Nephron progenitor cell (in vitro differentiated cells): Measurements from ENCODE around the gene TTYH1.

Source experiments
- DNase-seq: peaks from one replicate; pipeline ENCODE4 v3.0.0; 2021
- H3K27ac Mint-ChIP-seq: 2 replicates; pipeline ENCODE4 v1.8.0; 2021; ENCODE audit warnings: mild to moderate bottlenecking, moderate library complexity, mixed read lengths
- H3K27me3 Mint-ChIP-seq: 2 replicates; pipeline ENCODE4 v1.8.0; 2021; ENCODE audit warnings: mild to moderate bottlenecking, low read depth, mixed read lengths; ENCODE audit not compliant: poor library complexity
- H3K36me3 Mint-ChIP-seq: 2 replicates; pipeline ENCODE4 v1.8.0; 2021; ENCODE audit warnings: low read depth, mixed read lengths
- H3K4me1 Mint-ChIP-seq: 2 replicates; pipeline ENCODE4 v1.8.0; 2021; ENCODE audit warnings: mixed read lengths
- H3K4me3 Mint-ChIP-seq: 2 replicates; pipeline ENCODE4 v1.8.0; 2021; ENCODE audit warnings: mild to moderate bottlenecking, moderate library complexity, mixed read lengths
- H3K9me3 Mint-ChIP-seq: 2 replicates; pipeline ENCODE4 v1.8.0; 2021; ENCODE audit warnings: mild to moderate bottlenecking, moderate library complexity, mixed read lengths
- CTCF ChIP-seq: fragments of 200-600 bp; sonication (generic); IDR thresholded peaks from 2 replicates; pipeline ENCODE4 v1.5.0; 2021; ENCODE audit warnings: antibody characterized with exemption

The TTYH1 gene

GRCh38 chr19:54461613-54462012, 46.3 kb downstream of the TTYH1 start:
- DNase-seq: no peak
- H3K4me1 Mint-ChIP-seq: peaks cover 32% of the 10 kb centered on the region
- peaks cover 25% of the 10 kb centered on the region for H3K36me3 Mint-ChIP-seq
- H3K27me3 Mint-ChIP-seq: peaks cover 25% of the 10 kb centered on the region
- H3K4me3 Mint-ChIP-seq: peak overlapping the region; percentile 61
- peak overlapping the region; percentile 57 for H3K27ac Mint-ChIP-seq
- H3K9me3 Mint-ChIP-seq: peaks cover 4% of the 10 kb centered on the region
- no peak for TF ChIP-seq CTCF

- H3K36me3 Mint-ChIP-seq: peaks cover 25% of the 10 kb centered on the region
- H3K27ac Mint-ChIP-seq: peak overlapping the region; percentile 57
- H3K27me3 Mint-ChIP-seq: peaks cover 30% of the 10 kb centered on the region
- peaks cover 4% of the 10 kb centered on the region for H3K9me3 Mint-ChIP-seq
- no peak for DNase-seq
- H3K4me1 Mint-ChIP-seq: peaks cover 32% of the 10 kb centered on the region
- TF ChIP-seq CTCF: no peak
- H3K4me3 Mint-ChIP-seq: peak overlapping the region; percentile 61
Measured at GRCh38 chr19:54462047-54462654, 46.9 kb downstream of the TTYH1 start.

GRCh38 chr19:54462655-54463530, 47.6 kb downstream of the TTYH1 start:
- TF ChIP-seq CTCF: no peak
- Mint-ChIP-seq H3K9me3 (peaks cover 4% of the 10 kb centered on the region), H3K27ac (no peak overlapping the region), H3K36me3 (peaks cover 21% of the 10 kb centered on the region), H3K4me1 (peaks cover 32% of the 10 kb centered on the region), H3K27me3 (peaks cover 38% of the 10 kb centered on the region), H3K4me3 (peak overlapping the region; percentile 34)
- peak; percentile 59 for DNase-seq

- TF ChIP-seq CTCF: no peak
- Mint-ChIP-seq H3K4me1 (peaks cover 32% of the 10 kb centered on the region), H3K36me3 (peaks cover 14% of the 10 kb centered on the region), H3K27me3 (peaks cover 45% of the 10 kb centered on the region), H3K9me3 (peaks cover 4% of the 10 kb centered on the region), H3K27ac (peak within 1 kb of the TSS; percentile 99), H3K4me3 (peak within 1 kb of the TSS; percentile 91)
- DNase-seq: peak; percentile 99
Measured at GRCh38 chr19:54463531-54464043, 48.3 kb downstream of the TTYH1 start, which contains the start of gene LENG9. Gene LENG9 (minus strand): TSS chr19:54463778. CDS start chr19:54463526, 252 bp downstream.

- H3K4me1 Mint-ChIP-seq: peaks cover 28% of the 10 kb centered on the region
- peaks cover 9% of the 10 kb centered on the region for H3K36me3 Mint-ChIP-seq
- peak overlapping the region; percentile 99 for H3K27ac Mint-ChIP-seq
- peaks cover 4% of the 10 kb centered on the region for H3K9me3 Mint-ChIP-seq
- peak; percentile 89 for DNase-seq
- peak overlapping the region; percentile 91 for H3K4me3 Mint-ChIP-seq
- no peak for TF ChIP-seq CTCF
- peaks cover 50% of the 10 kb centered on the region for H3K27me3 Mint-ChIP-seq
Measured at GRCh38 chr19:54464044-54464629, 48.9 kb downstream of the TTYH1 start.
